Vagina (tissue), 2 donors: Measurements from ENCODE around the gene MRPS34.

Source experiments
- CTCF ChIP-seq, 3 experiments: fragments of 450-650 bp in 2 of 3; fragments of 200-600 bp in 1 of 3; sonication (generic) in 1 of 3; IDR thresholded peaks; one replicate each; pipeline ENCODE4 v1.5.1; 2017 to 2019; ENCODE audit warnings: antibody characterized with exemption in 3 of 3, mild to moderate bottlenecking in 2 of 3, moderate library complexity in 2 of 3
- POLR2A ChIP-seq, 2 donors: fragments of 450-650 bp; IDR thresholded peaks; one replicate each; pipeline ENCODE4 v1.6.1; 2017; ENCODE audit warnings: antibody characterized with exemption in 2 of 2, mild to moderate bottlenecking in 2 of 2, moderate library complexity in 2 of 2

GRCh38 chr16:1780677-1781072 is 7.7 kb upstream of the MRPS34 start:
- TF ChIP-seq CTCF (IDR thresholded peaks at IDR 0.05) (no peak), POLR2A (IDR thresholded peaks at IDR 0.05) (no peak)
